Measurements from ENCODE around the gene EOGT.

The EOGT gene

GRCh38 chr3:69009559-69010410 lies 3.7 kb downstream of the EOGT start:
- Histone ChIP-seq H3K36me3 (replicated peaks in 1 of 2; ENCODE audit: control insufficient read depth in 2 of 2, insufficient read depth in 2 of 2, low read length in 2 of 2) (no peaks in the 10 kb centered on the region), H3K27me3 (ENCODE audit: control insufficient read depth in 3 of 3, insufficient read depth in 3 of 3, low read depth in 1 of 3, low read length in 3 of 3) (peaks cover 0 to 20% (median 0%) of the 10 kb centered on the region in 3 experiments), H4K8ac (ENCODE audit: low read depth, low read length) (no peak overlapping the region), H3K23ac (ENCODE audit: low read depth, low read length, poor library complexity) (no peak overlapping the region), H3K79me1 (ENCODE audit: low read depth, low read length) (no peaks in the 10 kb centered on the region), H4K91ac (ENCODE audit: low read depth, low read length, poor library complexity) (no peak overlapping the region), H2BK15ac (ENCODE audit: low read length) (no peak overlapping the region), H2BK12ac (ENCODE audit: low read length) (no peak overlapping the region), H2BK120ac (ENCODE audit: low read depth, low read length) (no peak overlapping the region), H3K4me1 (ENCODE audit: control insufficient read depth in 2 of 2, insufficient read depth in 1 of 2, low read depth in 1 of 2, low read length in 2 of 2) (peaks cover 8 to 11% of the 10 kb centered on the region in 2 donors), H3K4me3 (ENCODE audit: low read length in 2 of 2) (no peak overlapping the region), H3K4ac (ENCODE audit: low read length) (no peak overlapping the region), H3K9ac (ENCODE audit: low read depth, low read length, poor library complexity) (no peak overlapping the region), H3K18ac (ENCODE audit: low read length) (no peak overlapping the region), H2AFZ (ENCODE audit: low read length) (no peak overlapping the region), H3K4me2 (ENCODE audit: insufficient read depth, low read length, poor library complexity, severe bottlenecking) (no peak overlapping the region), H3K14ac (ENCODE audit: low read length) (no peak overlapping the region), H2AK5ac (ENCODE audit: low read depth, low read length) (no peak overlapping the region), H3K27ac (replicated peaks; ENCODE audit: low read length) (no peak overlapping the region), H3K9me3 (replicated peaks in 1 of 2; ENCODE audit: control insufficient read depth in 2 of 2, insufficient read depth in 1 of 2, low read depth in 1 of 2, low read length in 2 of 2) (no peaks in the 10 kb centered on the region), H2BK5ac (ENCODE audit: low read length) (no peak overlapping the region)
- WGBS, 2 donors (ENCODE audit: extremely low coverage in 2 of 2, insufficient read length in 2 of 2, insufficient replicate concordance in 1 of 2), result no CpG with 5 or more reads among the region's 3 CpGs
- no peak for DNase-seq (ENCODE audit: low spot score)

DNA sequence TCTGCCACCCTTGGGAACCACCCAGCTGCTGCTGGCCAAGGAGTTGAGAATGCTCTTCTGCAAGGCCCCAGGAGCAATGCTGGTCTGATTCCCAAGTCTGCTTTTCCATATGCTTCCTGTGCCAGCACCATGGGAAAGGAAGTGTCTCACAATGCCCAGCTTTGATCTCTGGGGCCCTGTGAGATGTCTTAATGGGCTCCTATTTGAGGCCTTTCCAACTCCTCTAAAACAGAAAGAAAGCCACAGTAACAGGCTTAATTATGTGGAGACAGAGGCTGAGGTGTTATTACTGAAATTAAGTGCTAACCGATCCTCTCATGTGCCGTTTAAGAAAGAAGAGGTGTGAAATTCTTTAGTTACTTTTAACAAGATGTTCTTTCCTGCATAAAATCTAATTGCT lies 4.5 kb downstream of the EOGT start:
- H4K91ac ChIP-seq (ENCODE audit: low read depth, low read length, poor library complexity), result no peak overlapping the region
- H2BK120ac ChIP-seq (ENCODE audit: low read depth, low read length), result no peak overlapping the region
- no peak overlapping the region for H3K4ac ChIP-seq (ENCODE audit: low read length)
- no peak overlapping the region for H3K4me2 ChIP-seq (ENCODE audit: insufficient read depth, low read length, poor library complexity, severe bottlenecking)
- H3K14ac ChIP-seq (ENCODE audit: low read length), result no peak overlapping the region
- no peak overlapping the region for H3K9ac ChIP-seq (ENCODE audit: low read depth, low read length, poor library complexity)
- no peak overlapping the region for H3K27ac ChIP-seq (replicated peaks; ENCODE audit: low read length)
- H3K4me1 ChIP-seq (ENCODE audit: control insufficient read depth in 2 of 2, insufficient read depth in 1 of 2, low read depth in 1 of 2, low read length in 2 of 2), result peaks cover 7 to 11% of the 10 kb centered on the region in 2 donors
- no CpG with 5 or more reads among the region's 2 CpGs for WGBS, 2 donors (ENCODE audit: extremely low coverage in 2 of 2, insufficient read length in 2 of 2, insufficient replicate concordance in 1 of 2)
- no peak for DNase-seq (ENCODE audit: low spot score)
- H3K27me3 ChIP-seq (ENCODE audit: control insufficient read depth in 3 of 3, insufficient read depth in 3 of 3, low read depth in 1 of 3, low read length in 3 of 3), result peaks cover 0 to 16% (median 0%) of the 10 kb centered on the region in 3 experiments
- peak overlapping the region; percentile 17 for H2AFZ ChIP-seq (ENCODE audit: low read length)
- no peak overlapping the region for H4K8ac ChIP-seq (ENCODE audit: low read depth, low read length)
- H3K36me3 ChIP-seq (replicated peaks in 1 of 2; ENCODE audit: control insufficient read depth in 2 of 2, insufficient read depth in 2 of 2, low read length in 2 of 2), result no peaks in the 10 kb centered on the region
- no peaks in the 10 kb centered on the region for H3K79me1 ChIP-seq (ENCODE audit: low read depth, low read length)
- H3K4me3 ChIP-seq (ENCODE audit: low read length in 2 of 2), result no peak overlapping the region
- peak overlapping the region; percentile 76 for H3K18ac ChIP-seq (ENCODE audit: low read length)
- no peaks in the 10 kb centered on the region for H3K9me3 ChIP-seq (replicated peaks in 1 of 2; ENCODE audit: control insufficient read depth in 2 of 2, insufficient read depth in 1 of 2, low read depth in 1 of 2, low read length in 2 of 2)
- no peak overlapping the region for H2BK12ac ChIP-seq (ENCODE audit: low read length)
- H2BK5ac ChIP-seq (ENCODE audit: low read length), result no peak overlapping the region
- no peak overlapping the region for H2BK15ac ChIP-seq (ENCODE audit: low read length)
- H3K23ac ChIP-seq (ENCODE audit: low read depth, low read length, poor library complexity), result no peak overlapping the region
- H2AK5ac ChIP-seq (ENCODE audit: low read depth, low read length), result no peak overlapping the region

DNA sequence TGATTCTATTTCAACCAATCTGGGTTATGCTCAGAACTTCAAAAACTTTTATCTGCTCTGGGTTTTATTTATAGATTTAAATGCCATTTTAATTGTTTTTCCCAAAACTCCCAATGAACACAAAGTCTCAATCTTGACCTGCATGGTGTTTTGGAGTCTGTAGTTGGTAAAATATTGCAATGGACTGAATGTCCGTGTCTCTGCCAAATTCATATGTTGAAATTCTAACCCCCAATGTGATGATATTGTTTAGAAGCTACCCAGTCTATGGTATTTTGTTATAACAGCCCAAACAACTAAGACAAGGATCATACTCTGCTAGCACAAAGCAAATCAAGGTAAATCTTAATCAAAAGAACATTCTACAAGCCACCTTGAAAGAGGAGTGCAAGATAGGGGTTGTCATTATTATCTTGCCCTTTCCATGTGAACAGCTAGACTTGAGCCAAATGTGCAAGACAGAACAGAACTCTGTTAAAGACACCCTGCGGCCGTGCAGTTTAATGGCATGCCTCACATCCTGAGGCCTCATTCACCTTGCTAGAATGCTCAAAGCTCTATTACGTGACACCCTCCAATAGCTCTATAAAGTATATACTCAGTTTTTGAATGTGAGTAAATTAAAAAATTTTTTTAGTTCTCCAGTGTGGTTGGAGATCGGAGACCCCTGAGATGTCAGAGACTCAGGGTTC lies 7.5 kb downstream of the EOGT start:
- Histone ChIP-seq H3K4me1 (ENCODE audit: control insufficient read depth in 2 of 2, insufficient read depth in 1 of 2, low read depth in 1 of 2, low read length in 2 of 2) (peaks cover 4 to 11% of the 10 kb centered on the region in 2 donors), H2BK120ac (ENCODE audit: low read depth, low read length) (no peak overlapping the region), H4K91ac (ENCODE audit: low read depth, low read length, poor library complexity) (no peak overlapping the region), H3K4me3 (ENCODE audit: low read length in 2 of 2) (no peak overlapping the region), H3K79me1 (ENCODE audit: low read depth, low read length) (no peaks in the 10 kb centered on the region), H3K14ac (ENCODE audit: low read length) (no peak overlapping the region), H3K9ac (ENCODE audit: low read depth, low read length, poor library complexity) (no peak overlapping the region), H4K8ac (ENCODE audit: low read depth, low read length) (no peak overlapping the region), H2BK5ac (ENCODE audit: low read length) (no peak overlapping the region), H3K4ac (ENCODE audit: low read length) (no peak overlapping the region), H3K18ac (ENCODE audit: low read length) (no peak overlapping the region), H3K27me3 (ENCODE audit: control insufficient read depth in 3 of 3, insufficient read depth in 3 of 3, low read depth in 1 of 3, low read length in 3 of 3) (no peaks in the 10 kb centered on the region), H2AK5ac (ENCODE audit: low read depth, low read length) (no peak overlapping the region), H3K27ac (replicated peaks; ENCODE audit: low read length) (no peak overlapping the region), H3K23ac (ENCODE audit: low read depth, low read length, poor library complexity) (no peak overlapping the region), H2AFZ (ENCODE audit: low read length) (no peak overlapping the region), H2BK12ac (ENCODE audit: low read length) (no peak overlapping the region), H3K36me3 (replicated peaks in 1 of 2; ENCODE audit: control insufficient read depth in 2 of 2, insufficient read depth in 2 of 2, low read length in 2 of 2) (no peaks in the 10 kb centered on the region), H2BK15ac (ENCODE audit: low read length) (no peak overlapping the region), H3K9me3 (replicated peaks in 1 of 2; ENCODE audit: control insufficient read depth in 2 of 2, insufficient read depth in 1 of 2, low read depth in 1 of 2, low read length in 2 of 2) (no peaks in the 10 kb centered on the region), H3K4me2 (ENCODE audit: insufficient read depth, low read length, poor library complexity, severe bottlenecking) (no peak overlapping the region)
- no CpG with 5 or more reads among the region's 5 CpGs for WGBS, 2 donors (ENCODE audit: extremely low coverage in 2 of 2, insufficient read length in 2 of 2, insufficient replicate concordance in 1 of 2)
- DNase-seq (ENCODE audit: low spot score), result no peak

DNA sequence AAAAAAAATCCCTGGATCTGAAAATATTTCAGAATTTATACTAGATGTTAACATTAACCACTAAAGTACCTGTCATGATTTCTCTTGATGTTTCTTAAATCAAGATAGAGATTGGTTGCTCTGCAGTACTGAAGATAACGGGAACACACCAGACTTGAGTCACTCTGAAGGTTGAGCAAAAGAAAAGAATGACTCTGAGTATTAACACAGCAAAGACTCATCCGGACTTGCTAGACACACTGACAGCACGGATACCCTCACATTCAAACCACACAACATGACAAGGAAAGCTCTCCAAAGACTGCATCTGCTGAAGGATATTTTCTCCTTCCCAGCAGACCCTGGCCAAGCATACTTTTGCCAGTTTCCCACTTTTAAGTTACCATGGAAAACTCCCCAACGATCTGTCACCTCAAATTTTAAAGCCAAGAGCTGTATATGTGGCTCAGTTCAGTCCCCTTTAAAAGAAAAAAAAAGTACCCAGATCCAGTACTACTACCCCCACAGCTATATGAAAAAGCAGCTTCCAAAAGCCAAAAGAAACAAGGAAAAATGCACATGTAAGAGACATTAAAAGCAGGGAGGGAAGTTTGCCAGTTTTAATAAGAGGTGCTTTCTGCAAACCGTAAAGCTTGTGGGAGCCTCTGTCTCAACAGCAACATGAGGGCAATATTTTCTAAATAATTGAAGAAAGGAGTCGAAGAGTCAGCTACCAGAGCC lies 8.3 kb downstream of the EOGT start:
- H2BK12ac ChIP-seq (ENCODE audit: low read length), result no peak overlapping the region
- H3K27ac ChIP-seq (replicated peaks; ENCODE audit: low read length), result no peak overlapping the region
- peaks cover 4 to 11% of the 10 kb centered on the region in 2 donors for H3K4me1 ChIP-seq (ENCODE audit: control insufficient read depth in 2 of 2, insufficient read depth in 1 of 2, low read depth in 1 of 2, low read length in 2 of 2)
- no peak overlapping the region for H2BK15ac ChIP-seq (ENCODE audit: low read length)
- no peaks in the 10 kb centered on the region for H3K9me3 ChIP-seq (replicated peaks in 1 of 2; ENCODE audit: control insufficient read depth in 2 of 2, insufficient read depth in 1 of 2, low read depth in 1 of 2, low read length in 2 of 2)
- no peaks in the 10 kb centered on the region for H3K36me3 ChIP-seq (replicated peaks in 1 of 2; ENCODE audit: control insufficient read depth in 2 of 2, insufficient read depth in 2 of 2, low read length in 2 of 2)
- H4K8ac ChIP-seq (ENCODE audit: low read depth, low read length), result no peak overlapping the region
- H3K4me3 ChIP-seq (ENCODE audit: low read length in 2 of 2), result no peak overlapping the region
- no peak overlapping the region for H3K9ac ChIP-seq (ENCODE audit: low read depth, low read length, poor library complexity)
- no peak overlapping the region for H3K4me2 ChIP-seq (ENCODE audit: insufficient read depth, low read length, poor library complexity, severe bottlenecking)
- H3K14ac ChIP-seq (ENCODE audit: low read length), result no peak overlapping the region
- no peak overlapping the region for H2AK5ac ChIP-seq (ENCODE audit: low read depth, low read length)
- no peak overlapping the region for H4K91ac ChIP-seq (ENCODE audit: low read depth, low read length, poor library complexity)
- DNase-seq (ENCODE audit: low spot score), result no peak
- H3K23ac ChIP-seq (ENCODE audit: low read depth, low read length, poor library complexity), result no peak overlapping the region
- H3K4ac ChIP-seq (ENCODE audit: low read length), result no peak overlapping the region
- H2BK5ac ChIP-seq (ENCODE audit: low read length), result no peak overlapping the region
- WGBS, 2 donors (ENCODE audit: extremely low coverage in 2 of 2, insufficient read length in 2 of 2, insufficient replicate concordance in 1 of 2), result no CpG with 5 or more reads among the region's 6 CpGs
- H2BK120ac ChIP-seq (ENCODE audit: low read depth, low read length), result no peak overlapping the region
- no peak overlapping the region for H3K18ac ChIP-seq (ENCODE audit: low read length)
- H3K79me1 ChIP-seq (ENCODE audit: low read depth, low read length), result no peaks in the 10 kb centered on the region
- no peak overlapping the region for H2AFZ ChIP-seq (ENCODE audit: low read length)
- no peaks in the 10 kb centered on the region for H3K27me3 ChIP-seq (ENCODE audit: control insufficient read depth in 3 of 3, insufficient read depth in 3 of 3, low read depth in 1 of 3, low read length in 3 of 3)
